Fibroblast of villous mesenchyme (primary cell): ENCODE measurements around the gene ABHD16A. TPM values are rescaled to one million over a fixed set of nuclear protein-coding genes. Genes with fewer than 3 reads are reported as not detected.
"Not testable (repeated sequence)": the region's sequence is repeated elsewhere in the genome, so short reads cannot be mapped to it uniquely, and the experiment has no call there.

Source experiments
- DNase-seq: peaks from one replicate; pipeline ENCODE4 v3.0.0-alpha.2; 2010; ENCODE audit warnings: low read depth
- H3K4me3 ChIP-seq: 2 replicates; pipeline ENCODE4 v1.5.1; 2011; ENCODE audit warnings: low read depth, mild to moderate bottlenecking, low read length
- total RNA-seq: library from RNA; depleted of rRNA; stranded (reverse); fragments of >200 nt; gene quantifications from 2 replicates; pipeline ENCODE4 v1.2.3, GENCODE V29; 2012
- TF ChIP-seq, protein P1 (sequence below): IDR thresholded peaks from 2 replicates; pipeline ENCODE4 v1.5.1; 2012; ENCODE audit warnings: low read depth, mild to moderate bottlenecking, low read length; ENCODE audit not compliant: insufficient read depth

Gene ABHD16A
- total RNA-seq, 1 donor: 76.0 TPM

DNA sequence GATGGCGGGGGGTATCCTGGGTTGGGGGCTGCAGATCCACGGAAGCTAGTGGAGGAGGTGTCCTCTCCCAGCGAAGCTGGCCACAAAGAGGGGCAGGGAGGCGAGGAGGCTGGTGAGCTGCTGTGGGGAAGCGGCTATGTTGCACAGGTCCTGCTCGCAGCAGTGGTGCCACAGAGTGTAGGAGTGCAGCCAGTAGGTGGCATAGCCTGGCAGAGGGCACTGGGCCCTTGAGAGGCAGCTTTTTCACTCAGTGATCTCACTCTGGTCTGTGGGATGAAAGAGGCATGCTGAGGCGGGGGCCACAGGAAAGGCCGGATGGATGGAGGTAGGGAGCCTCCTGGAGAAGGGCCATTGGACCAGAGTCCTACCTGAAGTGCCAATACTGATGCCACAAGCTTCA is 9.2 kb upstream of the ABHD16A start:
- TF ChIP-seq, protein P1, sequence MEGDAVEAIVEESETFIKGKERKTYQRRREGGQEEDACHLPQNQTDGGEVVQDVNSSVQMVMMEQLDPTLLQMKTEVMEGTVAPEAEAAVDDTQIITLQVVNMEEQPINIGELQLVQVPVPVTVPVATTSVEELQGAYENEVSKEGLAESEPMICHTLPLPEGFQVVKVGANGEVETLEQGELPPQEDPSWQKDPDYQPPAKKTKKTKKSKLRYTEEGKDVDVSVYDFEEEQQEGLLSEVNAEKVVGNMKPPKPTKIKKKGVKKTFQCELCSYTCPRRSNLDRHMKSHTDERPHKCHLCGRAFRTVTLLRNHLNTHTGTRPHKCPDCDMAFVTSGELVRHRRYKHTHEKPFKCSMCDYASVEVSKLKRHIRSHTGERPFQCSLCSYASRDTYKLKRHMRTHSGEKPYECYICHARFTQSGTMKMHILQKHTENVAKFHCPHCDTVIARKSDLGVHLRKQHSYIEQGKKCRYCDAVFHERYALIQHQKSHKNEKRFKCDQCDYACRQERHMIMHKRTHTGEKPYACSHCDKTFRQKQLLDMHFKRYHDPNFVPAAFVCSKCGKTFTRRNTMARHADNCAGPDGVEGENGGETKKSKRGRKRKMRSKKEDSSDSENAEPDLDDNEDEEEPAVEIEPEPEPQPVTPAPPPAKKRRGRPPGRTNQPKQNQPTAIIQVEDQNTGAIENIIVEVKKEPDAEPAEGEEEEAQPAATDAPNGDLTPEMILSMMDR: no peak
- no peak for DNase-seq
- no peak overlapping the region for H3K4me3 ChIP-seq

DNA sequence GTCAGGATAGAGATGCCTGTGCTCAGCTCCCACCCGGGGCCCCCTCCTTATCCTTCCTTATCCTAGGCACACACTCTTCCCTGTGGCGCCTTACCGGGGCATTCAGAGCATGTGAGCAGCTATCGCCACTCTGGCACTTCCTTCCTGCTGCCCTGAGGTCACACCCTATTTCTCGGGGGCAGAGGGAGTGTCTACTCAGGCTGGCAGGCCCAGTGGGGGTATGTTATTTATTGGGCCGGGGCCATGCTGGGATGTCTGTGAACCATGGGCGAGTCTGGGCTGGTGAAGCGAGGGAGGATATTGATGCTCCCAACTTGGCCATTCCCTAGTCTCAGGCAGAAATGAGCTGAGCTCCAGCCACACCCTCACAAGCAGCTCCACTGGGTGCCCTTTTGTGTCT is 8.1 kb upstream of the ABHD16A start:
- H3K4me3 ChIP-seq: no peak overlapping the region
- TF ChIP-seq, protein P1: no peak
- no peak for DNase-seq

DNA sequence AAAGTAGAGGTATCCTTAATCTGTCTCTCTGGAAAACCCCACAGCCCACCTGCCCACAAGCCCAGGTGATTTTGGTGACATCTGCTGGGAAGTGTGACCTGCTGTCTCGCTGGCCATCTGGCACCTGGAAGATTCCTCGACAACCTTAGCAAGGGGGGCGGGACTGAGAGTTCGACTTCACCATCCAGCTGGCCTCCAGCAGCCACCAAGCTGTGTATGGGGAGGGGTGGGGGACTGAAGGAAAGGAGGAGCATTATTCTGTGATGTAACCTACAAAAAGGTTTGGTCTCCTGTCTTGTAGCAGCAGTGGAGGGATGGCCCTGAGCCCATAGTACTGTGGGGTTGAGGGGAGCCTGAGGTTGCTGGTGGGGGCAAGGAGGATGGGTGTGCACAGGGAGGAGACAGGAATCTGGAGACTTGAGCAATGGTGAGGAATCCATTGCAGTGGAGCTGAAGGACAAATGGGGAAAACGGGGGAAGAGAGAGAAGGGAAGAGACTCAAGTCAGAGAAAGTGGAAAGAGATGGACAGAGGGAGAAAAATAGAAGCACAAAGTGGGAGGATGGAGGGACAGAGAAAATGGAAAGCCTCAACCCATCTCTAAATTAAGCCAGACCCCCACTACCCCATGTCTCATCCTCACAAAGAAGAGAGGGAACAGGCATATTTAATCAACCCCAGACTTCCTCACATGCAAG is 7.5 kb upstream of the ABHD16A start:
- TF ChIP-seq, protein P1: no peak
- no peak for DNase-seq

DNA sequence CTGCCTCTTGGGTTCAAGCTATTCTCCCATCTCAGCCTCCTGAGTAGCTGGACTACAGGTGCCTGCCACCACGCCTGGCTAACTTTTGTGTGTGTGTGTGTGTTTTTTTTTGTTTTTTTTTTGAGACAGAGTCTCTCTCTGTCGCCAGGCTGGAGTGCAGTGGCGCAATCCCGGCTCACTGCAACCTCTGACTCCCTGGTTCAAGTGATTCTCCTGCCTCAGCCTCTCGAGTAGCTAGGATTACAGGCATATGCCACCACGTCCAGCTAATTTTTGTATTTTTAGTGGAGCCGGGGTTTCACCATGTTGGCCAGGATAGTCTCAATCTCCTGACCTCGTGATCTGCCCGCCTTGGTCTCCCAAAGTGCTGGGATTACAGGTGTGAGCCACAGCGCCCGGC is 6.0 kb upstream of the ABHD16A start:
- H3K4me3 ChIP-seq, DNase-seq: not testable (repeated sequence)

More for the DNA sequence above, 7.5 kb upstream of the ABHD16A start:
- no peak overlapping the region for H3K4me3 ChIP-seq

DNA sequence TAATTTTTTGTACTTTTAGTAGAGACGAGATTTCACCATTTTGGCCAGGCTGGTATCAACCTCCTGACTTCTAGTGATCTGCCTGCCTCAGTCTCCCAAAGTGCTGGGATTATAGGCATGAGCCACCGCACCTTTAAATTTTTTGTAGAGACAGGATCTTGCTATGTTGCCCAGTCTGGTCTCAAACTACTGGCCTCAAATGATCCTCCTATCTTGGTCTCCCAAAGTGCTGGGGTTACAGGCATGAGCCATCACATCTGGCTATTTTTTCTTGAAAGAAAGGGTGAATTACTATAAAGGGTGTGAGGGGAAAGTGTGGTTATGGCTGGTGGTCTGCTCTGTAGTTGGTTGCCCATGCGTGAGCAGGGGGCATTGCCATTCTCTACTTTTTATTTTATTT is 5.1 kb upstream of the ABHD16A start:
- TF ChIP-seq, protein P1: no peak
- no peak for DNase-seq
- no peak overlapping the region for H3K4me3 ChIP-seq

DNA sequence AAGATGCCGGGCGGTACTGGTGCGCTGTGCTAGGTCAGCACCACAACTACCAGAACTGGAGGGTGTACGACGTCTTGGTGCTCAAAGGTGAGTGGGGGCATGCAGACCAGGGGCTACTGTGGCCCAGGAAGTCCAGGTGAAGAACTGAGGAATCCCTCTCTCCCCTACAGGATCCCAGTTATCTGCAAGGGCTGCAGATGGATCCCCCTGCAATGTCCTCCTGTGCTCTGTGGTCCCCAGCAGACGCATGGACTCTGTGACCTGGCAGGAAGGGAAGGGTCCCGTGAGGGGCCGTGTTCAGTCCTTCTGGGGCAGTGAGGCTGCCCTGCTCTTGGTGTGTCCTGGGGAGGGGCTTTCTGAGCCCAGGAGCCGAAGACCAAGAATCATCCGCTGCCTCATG is 4.6 kb upstream of the ABHD16A start:
- no peak for DNase-seq
- H3K4me3 ChIP-seq: no peak overlapping the region
- TF ChIP-seq, protein P1: no peak

DNA sequence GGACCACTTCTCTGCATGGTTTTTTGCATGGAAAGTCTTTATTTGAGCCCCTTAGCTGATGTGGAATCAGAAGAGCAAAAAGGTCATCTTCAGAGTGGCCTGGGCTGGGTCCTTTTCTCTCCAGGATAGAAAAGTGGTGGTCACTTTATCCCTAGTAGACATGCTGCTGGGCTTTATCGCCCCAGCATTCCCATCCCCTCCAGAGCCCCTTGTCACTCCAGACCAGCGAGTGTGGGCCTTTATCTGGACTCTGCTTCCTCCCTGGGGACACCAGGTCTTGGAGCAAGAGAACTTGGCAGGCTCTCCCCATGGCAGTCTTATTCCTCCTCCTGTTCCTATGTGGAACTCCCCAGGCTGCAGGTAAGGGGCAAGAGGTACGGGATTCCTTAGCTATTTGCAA is 3.5 kb upstream of the ABHD16A start, which contains the start of gene LY6G6F:
Gene LY6G6F (plus strand): TSS at position 268 of the 400 bp plus-strand sequence. CDS start 41 bp downstream, at position 309.
- DNase-seq: no peak
- TF ChIP-seq, protein P1: no peak
- H3K4me3 ChIP-seq: no peak within 1 kb of the TSS
